ENCODE results near the gene PPP1R14C.
"Not testable (repeated sequence)": the region's sequence is repeated elsewhere in the genome, so short reads cannot be mapped to it uniquely, and the experiment has no call there.

Gene PPP1R14C

DNA sequence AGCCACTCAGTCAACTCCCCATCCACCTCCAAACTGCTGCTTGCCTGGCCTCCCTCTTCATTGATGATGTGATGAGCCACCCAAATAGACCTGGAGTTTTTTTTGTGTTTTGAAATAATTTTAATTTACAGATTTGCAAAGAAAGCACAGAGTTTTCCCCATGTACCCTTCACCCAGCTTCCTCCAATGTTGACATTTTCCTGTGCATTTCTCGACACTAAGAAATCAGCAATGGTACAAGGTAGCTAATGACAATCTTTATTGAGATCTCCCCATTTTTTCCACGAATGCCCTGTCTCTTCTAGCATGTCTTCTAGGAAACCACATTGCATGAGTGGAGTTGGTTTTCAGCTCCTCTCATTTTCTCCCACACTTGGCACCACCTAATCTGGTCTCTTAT, 30.1 kb downstream of the PPP1R14C start:
- no peak for DNase-seq

- no peak for DNase-seq
Measured at GRCh38 chr6:150175586-150176151, 32.8 kb downstream of the PPP1R14C start.

GRCh38 chr6:150176152-150176551, 33.3 kb downstream of the PPP1R14C start:
- DNase-seq, result no peak

DNA sequence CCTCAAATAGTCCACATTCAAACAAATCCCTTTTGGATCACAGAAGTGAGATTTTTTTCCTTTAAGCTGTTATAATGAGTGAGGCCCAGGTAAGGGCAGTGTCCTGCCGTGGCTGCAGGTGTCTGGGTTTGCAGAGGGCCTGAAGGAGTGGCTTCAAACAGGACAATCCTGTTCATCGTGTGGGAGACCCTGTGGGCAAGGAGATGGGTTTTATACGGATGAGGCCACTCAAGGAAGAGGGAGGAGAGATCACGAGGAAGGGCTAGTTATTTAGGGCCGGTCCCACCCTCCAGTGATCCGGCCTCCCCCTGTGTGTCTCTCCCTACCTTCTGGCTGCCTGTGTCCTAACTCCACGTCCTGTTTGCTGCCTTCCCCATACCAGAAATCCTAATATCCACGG, 33.8 kb downstream of the PPP1R14C start:
- DNase-seq, result no peak

GRCh38 chr6:150177259-150177951, 34.6 kb downstream of the PPP1R14C start:
- DNase-seq, result no peak

DNA sequence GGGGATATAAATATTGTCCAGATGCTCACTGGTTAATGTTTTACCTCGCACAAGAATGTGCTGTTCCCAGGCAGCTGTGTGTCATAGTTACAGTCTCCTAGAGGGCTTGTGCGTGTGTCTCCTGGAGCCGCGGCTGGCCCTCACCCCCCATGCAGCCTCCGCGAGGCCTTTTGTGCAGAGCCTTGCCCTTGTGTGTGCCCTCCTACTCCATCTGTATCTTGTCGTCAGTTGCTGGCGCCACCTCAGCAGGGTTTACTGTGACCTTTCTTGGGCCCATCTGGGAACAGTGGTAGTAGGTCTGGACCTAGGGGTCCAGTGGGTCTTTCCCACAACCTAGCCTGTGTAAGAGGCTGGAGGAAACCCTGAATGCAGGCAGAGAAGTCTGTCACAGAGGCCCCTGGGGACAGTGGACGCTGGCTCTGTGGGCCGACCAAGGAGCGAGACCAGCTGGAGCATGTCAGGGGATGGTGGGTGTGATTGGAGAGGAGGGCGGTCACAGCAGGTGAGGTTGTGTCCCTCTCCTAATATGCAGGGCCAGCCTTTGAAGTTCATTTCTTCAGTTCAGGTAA, 35.2 kb downstream of the PPP1R14C start:
- no peak for DNase-seq

- DNase-seq, result no peak
Measured at GRCh38 chr6:150179030-150179429, 36.2 kb downstream of the PPP1R14C start.

GRCh38 chr6:150179907-150180424, 37.1 kb downstream of the PPP1R14C start:
- DNase-seq, result not testable (repeated sequence)

GRCh38 chr6:150180517-150180916, 37.7 kb downstream of the PPP1R14C start:
- DNase-seq, result no peak

GRCh38 chr6:150182460-150183078, 39.7 kb downstream of the PPP1R14C start:
- no peak for DNase-seq

GRCh38 chr6:150183105-150183504, 40.3 kb downstream of the PPP1R14C start:
- DNase-seq, result no peak

DNA sequence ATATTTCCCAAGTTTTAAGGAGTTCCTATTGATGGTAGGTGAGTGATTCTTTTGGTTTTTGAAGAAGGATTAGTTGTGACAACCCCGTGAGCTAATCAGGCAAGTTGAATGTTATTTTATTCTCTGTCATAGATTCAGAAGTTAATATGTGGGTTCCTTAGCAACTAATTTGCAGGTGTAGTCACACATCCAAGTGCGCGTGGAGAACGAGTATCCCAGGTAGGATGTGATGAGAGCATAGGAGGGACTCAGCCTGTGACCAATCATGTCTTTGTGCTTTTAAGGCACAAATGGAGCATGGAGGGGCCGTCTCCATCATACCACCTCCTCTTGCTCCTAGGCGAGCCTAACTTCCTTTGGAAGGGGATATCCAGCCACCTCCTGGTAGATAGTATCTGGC, 41.1 kb downstream of the PPP1R14C start:
- DNase-seq, result no peak

DNA sequence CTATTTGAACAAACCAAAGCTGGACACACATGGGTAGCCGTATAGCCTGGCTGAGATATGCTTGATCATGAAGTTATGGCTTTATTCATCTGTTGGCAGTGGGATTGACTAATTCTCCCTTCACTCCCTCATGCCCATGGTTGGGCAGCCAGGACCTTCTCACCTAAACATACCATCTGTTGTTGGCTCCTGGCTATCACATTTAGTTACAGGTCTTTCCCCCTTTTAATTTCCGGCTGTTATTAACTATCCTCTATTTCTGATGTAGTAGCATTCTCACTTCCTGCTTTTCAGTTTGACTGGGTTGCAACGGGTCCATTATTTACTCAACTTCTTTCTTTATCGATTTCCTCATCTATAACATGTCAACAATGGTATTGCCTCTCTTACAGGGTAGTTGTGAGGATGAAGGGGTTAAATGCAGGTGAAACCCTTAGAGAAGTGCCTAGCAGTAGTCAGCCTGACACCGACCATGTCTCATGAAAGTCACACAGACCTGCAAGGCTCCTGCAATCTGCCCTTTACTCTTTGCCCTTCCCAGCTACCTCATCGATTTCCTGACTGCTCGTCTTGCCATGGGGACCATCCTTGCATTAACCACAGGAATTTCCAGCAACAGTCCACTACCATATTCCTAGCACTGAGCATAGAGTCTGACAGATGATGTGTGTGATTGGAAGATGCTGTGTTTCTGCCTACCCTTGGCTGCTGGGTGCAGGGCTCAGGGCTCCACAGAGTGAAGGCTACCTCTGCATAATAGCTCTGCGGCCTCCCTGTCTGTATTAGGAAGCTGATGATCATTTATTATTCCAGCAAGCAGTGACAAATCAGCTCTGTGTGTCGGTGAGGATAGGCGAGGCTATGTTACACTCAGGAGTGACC, 42.2 kb downstream of the PPP1R14C start:
- DNase-seq, result no peak

- no peak for DNase-seq
Measured at GRCh38 chr6:150185732-150186117, 42.9 kb downstream of the PPP1R14C start.

- DNase-seq, result no peak
Measured at GRCh38 chr6:150186129-150186898, 43.5 kb downstream of the PPP1R14C start.

DNA sequence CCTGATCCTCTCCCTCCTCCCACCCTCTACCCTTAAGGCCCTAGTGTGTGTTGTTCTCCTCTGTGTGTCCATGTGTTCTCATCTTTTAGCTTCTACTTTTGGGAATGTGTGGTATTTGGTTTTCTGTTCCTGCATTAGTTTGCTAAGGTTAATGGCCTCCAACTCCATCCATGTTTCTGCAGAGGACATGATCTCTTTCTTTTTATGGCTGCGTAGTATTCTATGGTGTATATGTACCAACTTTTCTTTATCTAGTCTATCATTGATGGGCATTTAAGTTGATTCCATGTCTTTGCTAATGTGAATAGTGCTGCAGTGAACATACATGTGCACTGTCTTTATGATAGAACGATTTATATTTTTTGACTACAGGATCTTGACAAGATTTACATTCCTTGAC, 44.6 kb downstream of the PPP1R14C start:
- DNase-seq, result not testable (repeated sequence)

GRCh38 chr6:150189122-150189521, 46.3 kb downstream of the PPP1R14C start:
- no peak for DNase-seq

GRCh38 chr6:150191809-150192208, 49.0 kb downstream of the PPP1R14C start:
- no peak for DNase-seq

- no peak for DNase-seq
Measured at GRCh38 chr6:150194195-150194594, 51.4 kb downstream of the PPP1R14C start.

DNA sequence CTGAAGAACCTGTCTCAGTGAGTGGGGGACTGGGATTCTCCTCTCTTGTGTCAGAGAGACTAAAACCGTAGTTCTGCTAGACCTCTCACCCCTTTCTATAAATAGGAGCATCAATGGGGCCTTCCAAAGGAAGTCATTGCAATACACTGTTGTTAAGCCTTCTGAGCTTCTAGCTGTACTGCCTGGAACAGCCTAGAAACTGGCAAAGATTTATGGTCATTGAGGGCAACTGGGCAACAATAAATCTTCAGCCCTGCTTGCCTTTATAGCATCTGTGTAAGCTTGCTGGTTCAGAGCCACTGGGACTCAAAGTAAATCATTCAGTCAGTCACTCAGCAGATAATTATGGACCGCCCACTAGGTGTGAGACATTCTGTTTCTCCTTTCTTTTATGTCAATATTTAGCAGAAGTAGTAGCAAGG, 53.2 kb downstream of the PPP1R14C start:
- DNase-seq, result no peak

- no peak for DNase-seq
Measured at GRCh38 chr6:150196942-150197745, 54.3 kb downstream of the PPP1R14C start.
